ENCODE data around the gene CLEC18B.

GRCh38 chr16:74455619-74456289, 34.5 kb upstream of the CLEC18B start:
- no peak for TF ChIP-seq EZH2phosphoT487 (conservative IDR thresholded peaks at IDR 0.05; ENCODE audit: low read length)
- TF ChIP-seq CTCF (IDR thresholded peaks at IDR 0.05; ENCODE audit: insufficient read depth, low read length, poor library complexity, severe bottlenecking), result no peak
